ENCODE data around the gene TIMP2. TPM values are rescaled to one million over a fixed set of nuclear protein-coding genes. Genes with fewer than 3 reads are reported as not detected.

TIMP2 gene
- total and polyA plus RNA-seq, 2 experiments from 2014 or later, result 10.6 to 22.5 TPM

DNA sequence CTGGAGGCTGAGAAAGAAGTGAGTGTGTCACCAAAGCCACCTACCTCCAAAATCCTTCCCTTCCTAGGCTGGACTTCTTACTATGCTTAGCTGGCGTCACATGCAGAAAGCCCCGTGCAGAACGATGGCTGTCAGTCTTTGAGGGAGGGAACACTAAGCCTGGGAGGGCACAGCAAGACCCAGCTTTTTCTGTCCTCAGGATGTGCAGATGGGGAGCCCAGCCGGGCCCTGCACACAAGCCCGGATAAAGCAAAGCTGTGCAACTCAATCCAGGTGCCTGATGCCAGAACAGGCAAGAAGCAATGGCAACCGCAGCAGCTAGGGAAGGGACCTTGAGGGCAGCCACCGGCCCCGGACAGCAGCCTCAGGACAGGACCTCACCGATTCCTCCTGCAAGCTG lies 70.7 kb downstream of the TIMP2 start:
- Histone ChIP-seq H3F3A (replicated peaks; ENCODE audit: low read depth) (no peaks in the 10 kb centered on the region), H4K20me1 (replicated peaks; ENCODE audit: insufficient read depth) (no peaks in the 10 kb centered on the region), H3K36me3 (ENCODE audit: insufficient read depth) (no peaks in the 10 kb centered on the region), H3K9me2 (ENCODE audit: insufficient read depth) (no peaks in the 10 kb centered on the region), H2AFZ (no peak overlapping the region), H3K4me3 (no peak overlapping the region), H3K27me3 (ENCODE audit: insufficient read depth) (no peaks in the 10 kb centered on the region), H3K4me2 (no peak overlapping the region), H3K79me2 (replicated peaks; ENCODE audit: insufficient read depth) (no peaks in the 10 kb centered on the region), H3K27ac (ENCODE audit: low read depth) (no peak overlapping the region), H3K4me1 (ENCODE audit: insufficient read depth) (no peaks in the 10 kb centered on the region)
- TF ChIP-seq CREB1 (CRISPR knock-in tag; IDR thresholded peaks at IDR 0.05; ENCODE audit: low read depth) (no peak), ZNF114 (CRISPR knock-in tag; IDR thresholded peaks at IDR 0.05) (no peak), JUNB (IDR thresholded peaks at IDR 0.05; ENCODE audit: unreplicated experiment) (no peak), EZH2 (IDR thresholded peaks at IDR 0.05; ENCODE audit: low read depth, unreplicated experiment) (no peak), EZH2phosphoT487 (IDR thresholded peaks at IDR 0.05; ENCODE audit: unreplicated experiment) (no peak)
- TF ChIP-seq, protein P1, sequence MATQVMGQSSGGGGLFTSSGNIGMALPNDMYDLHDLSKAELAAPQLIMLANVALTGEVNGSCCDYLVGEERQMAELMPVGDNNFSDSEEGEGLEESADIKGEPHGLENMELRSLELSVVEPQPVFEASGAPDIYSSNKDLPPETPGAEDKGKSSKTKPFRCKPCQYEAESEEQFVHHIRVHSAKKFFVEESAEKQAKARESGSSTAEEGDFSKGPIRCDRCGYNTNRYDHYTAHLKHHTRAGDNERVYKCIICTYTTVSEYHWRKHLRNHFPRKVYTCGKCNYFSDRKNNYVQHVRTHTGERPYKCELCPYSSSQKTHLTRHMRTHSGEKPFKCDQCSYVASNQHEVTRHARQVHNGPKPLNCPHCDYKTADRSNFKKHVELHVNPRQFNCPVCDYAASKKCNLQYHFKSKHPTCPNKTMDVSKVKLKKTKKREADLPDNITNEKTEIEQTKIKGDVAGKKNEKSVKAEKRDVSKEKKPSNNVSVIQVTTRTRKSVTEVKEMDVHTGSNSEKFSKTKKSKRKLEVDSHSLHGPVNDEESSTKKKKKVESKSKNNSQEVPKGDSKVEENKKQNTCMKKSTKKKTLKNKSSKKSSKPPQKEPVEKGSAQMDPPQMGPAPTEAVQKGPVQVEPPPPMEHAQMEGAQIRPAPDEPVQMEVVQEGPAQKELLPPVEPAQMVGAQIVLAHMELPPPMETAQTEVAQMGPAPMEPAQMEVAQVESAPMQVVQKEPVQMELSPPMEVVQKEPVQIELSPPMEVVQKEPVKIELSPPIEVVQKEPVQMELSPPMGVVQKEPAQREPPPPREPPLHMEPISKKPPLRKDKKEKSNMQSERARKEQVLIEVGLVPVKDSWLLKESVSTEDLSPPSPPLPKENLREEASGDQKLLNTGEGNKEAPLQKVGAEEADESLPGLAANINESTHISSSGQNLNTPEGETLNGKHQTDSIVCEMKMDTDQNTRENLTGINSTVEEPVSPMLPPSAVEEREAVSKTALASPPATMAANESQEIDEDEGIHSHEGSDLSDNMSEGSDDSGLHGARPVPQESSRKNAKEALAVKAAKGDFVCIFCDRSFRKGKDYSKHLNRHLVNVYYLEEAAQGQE (IDR thresholded peaks at IDR 0.05; ENCODE audit: unreplicated experiment), result no peak
- TF ChIP-seq, protein P2, sequence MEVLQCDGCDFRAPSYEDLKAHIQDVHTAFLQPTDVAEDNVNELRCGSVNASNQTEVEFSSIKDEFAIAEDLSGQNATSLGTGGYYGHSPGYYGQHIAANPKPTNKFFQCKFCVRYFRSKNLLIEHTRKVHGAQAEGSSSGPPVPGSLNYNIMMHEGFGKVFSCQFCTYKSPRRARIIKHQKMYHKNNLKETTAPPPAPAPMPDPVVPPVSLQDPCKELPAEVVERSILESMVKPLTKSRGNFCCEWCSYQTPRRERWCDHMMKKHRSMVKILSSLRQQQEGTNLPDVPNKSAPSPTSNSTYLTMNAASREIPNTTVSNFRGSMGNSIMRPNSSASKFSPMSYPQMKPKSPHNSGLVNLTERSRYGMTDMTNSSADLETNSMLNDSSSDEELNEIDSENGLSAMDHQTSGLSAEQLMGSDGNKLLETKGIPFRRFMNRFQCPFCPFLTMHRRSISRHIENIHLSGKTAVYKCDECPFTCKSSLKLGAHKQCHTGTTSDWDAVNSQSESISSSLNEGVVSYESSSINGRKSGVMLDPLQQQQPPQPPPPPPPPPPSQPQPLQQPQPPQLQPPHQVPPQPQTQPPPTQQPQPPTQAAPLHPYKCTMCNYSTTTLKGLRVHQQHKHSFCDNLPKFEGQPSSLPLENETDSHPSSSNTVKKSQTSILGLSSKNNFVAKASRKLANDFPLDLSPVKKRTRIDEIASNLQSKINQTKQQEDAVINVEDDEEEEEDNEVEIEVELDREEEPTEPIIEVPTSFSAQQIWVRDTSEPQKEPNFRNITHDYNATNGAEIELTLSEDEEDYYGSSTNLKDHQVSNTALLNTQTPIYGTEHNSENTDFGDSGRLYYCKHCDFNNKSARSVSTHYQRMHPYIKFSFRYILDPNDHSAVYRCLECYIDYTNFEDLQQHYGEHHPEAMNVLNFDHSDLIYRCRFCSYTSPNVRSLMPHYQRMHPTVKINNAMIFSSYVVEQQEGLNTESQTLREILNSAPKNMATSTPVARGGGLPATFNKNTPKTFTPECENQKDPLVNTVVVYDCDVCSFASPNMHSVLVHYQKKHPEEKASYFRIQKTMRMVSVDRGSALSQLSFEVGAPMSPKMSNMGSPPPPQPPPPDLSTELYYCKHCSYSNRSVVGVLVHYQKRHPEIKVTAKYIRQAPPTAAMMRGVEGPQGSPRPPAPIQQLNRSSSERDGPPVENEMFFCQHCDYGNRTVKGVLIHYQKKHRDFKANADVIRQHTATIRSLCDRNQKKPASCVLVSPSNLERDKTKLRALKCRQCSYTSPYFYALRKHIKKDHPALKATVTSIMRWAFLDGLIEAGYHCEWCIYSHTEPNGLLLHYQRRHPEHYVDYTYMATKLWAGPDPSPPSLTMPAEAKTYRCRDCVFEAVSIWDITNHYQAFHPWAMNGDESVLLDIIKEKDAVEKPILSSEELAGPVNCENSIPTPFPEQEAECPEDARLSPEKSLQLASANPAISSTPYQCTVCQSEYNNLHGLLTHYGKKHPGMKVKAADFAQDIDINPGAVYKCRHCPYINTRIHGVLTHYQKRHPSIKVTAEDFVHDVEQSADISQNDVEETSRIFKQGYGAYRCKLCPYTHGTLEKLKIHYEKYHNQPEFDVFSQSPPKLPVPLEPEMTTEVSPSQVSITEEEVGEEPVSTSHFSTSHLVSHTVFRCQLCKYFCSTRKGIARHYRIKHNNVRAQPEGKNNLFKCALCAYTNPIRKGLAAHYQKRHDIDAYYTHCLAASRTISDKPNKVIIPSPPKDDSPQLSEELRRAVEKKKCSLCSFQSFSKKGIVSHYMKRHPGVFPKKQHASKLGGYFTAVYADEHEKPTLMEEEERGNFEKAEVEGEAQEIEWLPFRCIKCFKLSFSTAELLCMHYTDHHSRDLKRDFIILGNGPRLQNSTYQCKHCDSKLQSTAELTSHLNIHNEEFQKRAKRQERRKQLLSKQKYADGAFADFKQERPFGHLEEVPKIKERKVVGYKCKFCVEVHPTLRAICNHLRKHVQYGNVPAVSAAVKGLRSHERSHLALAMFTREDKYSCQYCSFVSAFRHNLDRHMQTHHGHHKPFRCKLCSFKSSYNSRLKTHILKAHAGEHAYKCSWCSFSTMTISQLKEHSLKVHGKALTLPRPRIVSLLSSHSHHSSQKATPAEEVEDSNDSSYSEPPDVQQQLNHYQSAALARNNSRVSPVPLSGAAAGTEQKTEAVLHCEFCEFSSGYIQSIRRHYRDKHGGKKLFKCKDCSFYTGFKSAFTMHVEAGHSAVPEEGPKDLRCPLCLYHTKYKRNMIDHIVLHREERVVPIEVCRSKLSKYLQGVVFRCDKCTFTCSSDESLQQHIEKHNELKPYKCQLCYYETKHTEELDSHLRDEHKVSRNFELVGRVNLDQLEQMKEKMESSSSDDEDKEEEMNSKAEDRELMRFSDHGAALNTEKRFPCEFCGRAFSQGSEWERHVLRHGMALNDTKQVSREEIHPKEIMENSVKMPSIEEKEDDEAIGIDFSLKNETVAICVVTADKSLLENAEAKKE (CRISPR knock-in tag; IDR thresholded peaks at IDR 0.05), result no peak
- TF ChIP-seq, protein P3, sequence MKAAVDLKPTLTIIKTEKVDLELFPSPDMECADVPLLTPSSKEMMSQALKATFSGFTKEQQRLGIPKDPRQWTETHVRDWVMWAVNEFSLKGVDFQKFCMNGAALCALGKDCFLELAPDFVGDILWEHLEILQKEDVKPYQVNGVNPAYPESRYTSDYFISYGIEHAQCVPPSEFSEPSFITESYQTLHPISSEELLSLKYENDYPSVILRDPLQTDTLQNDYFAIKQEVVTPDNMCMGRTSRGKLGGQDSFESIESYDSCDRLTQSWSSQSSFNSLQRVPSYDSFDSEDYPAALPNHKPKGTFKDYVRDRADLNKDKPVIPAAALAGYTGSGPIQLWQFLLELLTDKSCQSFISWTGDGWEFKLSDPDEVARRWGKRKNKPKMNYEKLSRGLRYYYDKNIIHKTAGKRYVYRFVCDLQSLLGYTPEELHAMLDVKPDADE (IDR thresholded peaks at IDR 0.05), result no peak
- H3K27ac Mint-ChIP-seq, result no peak overlapping the region
- peaks cover 2% of the 10 kb centered on the region for H3K27me3 Mint-ChIP-seq (ENCODE audit: insufficient read depth, low read depth, poor library complexity)
- DNase-seq (ENCODE audit: low spot score) (no peak), ATAC-seq (no peak)
- H3K4me1 Mint-ChIP-seq, result no peaks in the 10 kb centered on the region
- H3K9me3 Mint-ChIP-seq, result no peaks in the 10 kb centered on the region
- H3K4me3 Mint-ChIP-seq, result no peak overlapping the region
- H3K36me3 Mint-ChIP-seq (ENCODE audit: low read depth), result no peaks in the 10 kb centered on the region

Measured in GM23338 (cell line).